Right renal cortex interstitium (tissue), 3 donors: ENCODE measurements around the gene SF3A1. TPM values are rescaled to one million over a fixed set of nuclear protein-coding genes. Genes with fewer than 3 reads are reported as not detected.
"Not testable (repeated sequence)": the region's sequence is repeated elsewhere in the genome, so short reads cannot be mapped to it uniquely, and the experiment has no call there.

ENCODE experiments used
- DNase-seq, 3 donors: peaks; one replicate each; pipeline ENCODE4 v3.0.0-alpha.2; 2013; ENCODE audit warnings: low read depth in 3 of 3, low spot score in 2 of 3
- polyA plus RNA-seq, 3 donors: library from polyadenylated mRNA; unstranded; fragments of 120-200 nt; gene quantifications; one replicate each; pipeline ENCODE4 v1.2.1, GENCODE V29; 2013; ENCODE audit not compliant: insufficient read length in 3 of 3

Gene SF3A1
- polyA plus RNA-seq, 3 donors: 114 to 133 (median 131) TPM

- DNase-seq: no peak
These were observed 2.0 kb downstream of the SF3A1 start for GRCh38 chr22:30354644-30355043.

GRCh38 chr22:30351226-30351625, 5.5 kb downstream of the SF3A1 start:
- DNase-seq: no peak

GRCh38 chr22:30348809-30349208, 7.9 kb downstream of the SF3A1 start:
- no peak for DNase-seq

GRCh38 chr22:30348404-30348803, 8.3 kb downstream of the SF3A1 start:
- DNase-seq: no peak

- DNase-seq: no peak
These were observed 9.3 kb downstream of the SF3A1 start for GRCh38 chr22:30347255-30347892.

- DNase-seq: no peak
These were observed 12.1 kb downstream of the SF3A1 start for GRCh38 chr22:30344447-30345200.

- DNase-seq: no peak
These were observed 15.6 kb downstream of the SF3A1 start for GRCh38 chr22:30340911-30341685.

GRCh38 chr22:30338802-30339201, 17.9 kb downstream of the SF3A1 start:
- no peak for DNase-seq

GRCh38 chr22:30338341-30338740, 18.4 kb downstream of the SF3A1 start:
- DNase-seq: not testable (repeated sequence)

GRCh38 chr22:30337461-30337778, 19.3 kb downstream of the SF3A1 start:
- no peak for DNase-seq

- no peak for DNase-seq
These were observed 19.8 kb downstream of the SF3A1 start for GRCh38 chr22:30336752-30337460.

- DNase-seq: no peak
These were observed 21.5 kb downstream of the SF3A1 start for GRCh38 chr22:30335236-30335635.

- no peak for DNase-seq
These were observed 22.0 kb downstream of the SF3A1 start for GRCh38 chr22:30334646-30335045.

- no peak for DNase-seq
These were observed 23.0 kb downstream of the SF3A1 start for GRCh38 chr22:30333707-30334087.

GRCh38 chr22:30332994-30333706, 23.5 kb downstream of the SF3A1 start:
- no peak for DNase-seq

GRCh38 chr22:30332551-30332950, 24.1 kb downstream of the SF3A1 start:
- DNase-seq: no peak

GRCh38 chr22:30328466-30329049, 28.1 kb downstream of the SF3A1 start:
- no peak for DNase-seq

- DNase-seq: no peak
These were observed 28.8 kb downstream of the SF3A1 start for GRCh38 chr22:30327864-30328345.

- peak; percentile 57 to 84 (median 84) for DNase-seq
These were observed 29.9 kb downstream of the SF3A1 start, which contains the start of gene TBC1D10A for GRCh38 chr22:30326706-30327362. TBC1D10A (minus strand) TSS chr22:30326941; CDS start chr22:30326881, 60 bp downstream.
